Measurements from ENCODE around the gene CCT8.

DNA sequence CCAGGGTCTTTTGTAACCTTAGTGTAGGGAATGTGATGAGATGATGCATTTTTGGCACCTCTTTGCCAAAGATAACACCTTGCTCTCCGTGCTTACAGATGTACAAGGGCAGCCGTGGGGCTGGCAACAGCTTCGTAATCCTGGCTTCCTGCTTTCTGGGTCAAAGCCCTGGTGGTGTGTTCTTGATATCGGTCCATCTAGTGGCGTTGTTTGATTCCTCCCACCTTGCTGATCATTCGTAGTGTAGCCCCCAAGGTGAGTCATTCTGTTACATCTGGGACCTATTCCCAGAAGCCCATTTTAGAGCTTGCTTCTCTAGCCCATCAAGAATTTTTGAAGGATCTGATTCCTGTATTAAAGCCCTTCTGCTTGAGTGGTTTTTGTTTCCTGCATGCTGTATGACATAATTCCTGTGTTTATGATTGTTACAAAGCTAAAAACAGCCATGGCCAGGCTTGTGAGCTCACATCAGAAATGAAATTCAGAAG is 7.0 kb upstream of the CCT8 start:
- TF ChIP-seq, protein P1, sequence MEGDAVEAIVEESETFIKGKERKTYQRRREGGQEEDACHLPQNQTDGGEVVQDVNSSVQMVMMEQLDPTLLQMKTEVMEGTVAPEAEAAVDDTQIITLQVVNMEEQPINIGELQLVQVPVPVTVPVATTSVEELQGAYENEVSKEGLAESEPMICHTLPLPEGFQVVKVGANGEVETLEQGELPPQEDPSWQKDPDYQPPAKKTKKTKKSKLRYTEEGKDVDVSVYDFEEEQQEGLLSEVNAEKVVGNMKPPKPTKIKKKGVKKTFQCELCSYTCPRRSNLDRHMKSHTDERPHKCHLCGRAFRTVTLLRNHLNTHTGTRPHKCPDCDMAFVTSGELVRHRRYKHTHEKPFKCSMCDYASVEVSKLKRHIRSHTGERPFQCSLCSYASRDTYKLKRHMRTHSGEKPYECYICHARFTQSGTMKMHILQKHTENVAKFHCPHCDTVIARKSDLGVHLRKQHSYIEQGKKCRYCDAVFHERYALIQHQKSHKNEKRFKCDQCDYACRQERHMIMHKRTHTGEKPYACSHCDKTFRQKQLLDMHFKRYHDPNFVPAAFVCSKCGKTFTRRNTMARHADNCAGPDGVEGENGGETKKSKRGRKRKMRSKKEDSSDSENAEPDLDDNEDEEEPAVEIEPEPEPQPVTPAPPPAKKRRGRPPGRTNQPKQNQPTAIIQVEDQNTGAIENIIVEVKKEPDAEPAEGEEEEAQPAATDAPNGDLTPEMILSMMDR (IDR thresholded peaks at IDR 0.05) = no peak
- TF ChIP-seq POLR2AphosphoS5 (IDR thresholded peaks at IDR 0.05) (no peak), POLR2A (IDR thresholded peaks at IDR 0.05) (no peak)

Measured in sigmoid colon (tissue), 4 donors.